Neural progenitor cell (in vitro differentiated cells): Measurements from ENCODE around the gene STC2. TPM values are rescaled to one million over a fixed set of nuclear protein-coding genes. Genes with fewer than 3 reads are reported as not detected.
A peak's percentile ranks its signal among the peaks of the same experiment; 100 is the strongest.

ENCODE experiments used
- DNase-seq: peaks from one replicate; pipeline ENCODE4 v3.0.0-alpha.2; 2016; ENCODE audit warnings: low spot score
- H2AFZ ChIP-seq: fragments of 200-600 bp; sonication (generic); replicated peaks from 2 replicates; pipeline ENCODE4 v1.6.1; 2016; ENCODE audit warnings: antibody characterized with exemption
- H3F3A ChIP-seq: fragments of 200-600 bp; sonication (generic); 2 replicates; pipeline ENCODE4 v1.6.1; 2016; ENCODE audit warnings: antibody characterized with exemption, low read depth
- H3K27ac ChIP-seq: fragments of 200-600 bp; sonication (generic); 2 replicates; pipeline ENCODE4 v1.5.1; 2016; ENCODE audit warnings: mild to moderate bottlenecking
- H3K27me3 ChIP-seq: fragments of 200-600 bp; sonication (generic); 2 replicates; pipeline ENCODE4 v1.6.1; 2016; ENCODE audit warnings: mild to moderate bottlenecking, moderate library complexity
- H3K36me3 ChIP-seq: fragments of 200-600 bp; sonication (generic); 2 replicates; pipeline ENCODE4 v1.5.1; 2016
- H3K4me1 ChIP-seq: fragments of 200-600 bp; sonication (generic); 2 replicates; pipeline ENCODE4 v1.6.1; 2016; ENCODE audit warnings: mixed run types
- H3K4me2 ChIP-seq: fragments of 200-600 bp; sonication (generic); 2 replicates; pipeline ENCODE4 v1.6.1; 2016
- H3K4me3 ChIP-seq: fragments of 200-600 bp; sonication (generic); 2 replicates; pipeline ENCODE4 v1.5.1; 2016
- H3K79me2 ChIP-seq: fragments of 200-600 bp; sonication (generic); 2 replicates; pipeline ENCODE4 v1.6.1; 2016; ENCODE audit warnings: low read depth
- H3K9ac ChIP-seq: fragments of 200-600 bp; sonication (generic); 2 replicates; pipeline ENCODE4 v1.6.1; 2016
- H3K9me3 ChIP-seq: fragments of 200-600 bp; sonication (generic); 2 replicates; pipeline ENCODE4 v1.5.1; 2016; ENCODE audit warnings: low read depth
- H4K20me1 ChIP-seq: fragments of 200-600 bp; sonication (generic); 2 replicates; pipeline ENCODE4 v1.6.1; 2016; ENCODE audit warnings: low read depth
- H3K27ac Mint-ChIP-seq: 3 replicates; pipeline ENCODE4 v1.8.0; 2021; ENCODE audit warnings: mixed read lengths
- H3K27me3 Mint-ChIP-seq: 2 replicates; pipeline ENCODE4 v1.8.0; 2022; ENCODE audit warnings: low read depth, mild to moderate bottlenecking, inconsistent platforms, moderate library complexity, mixed read lengths; ENCODE audit not compliant: insufficient read depth
- H3K36me3 Mint-ChIP-seq: 3 replicates; pipeline ENCODE4 v1.8.0; 2021; ENCODE audit warnings: mixed read lengths
- H3K4me1 Mint-ChIP-seq: 3 replicates; pipeline ENCODE4 v1.8.0; 2021; ENCODE audit warnings: mixed read lengths
- H3K4me3 Mint-ChIP-seq: 3 replicates; pipeline ENCODE4 v1.8.0; 2021; ENCODE audit warnings: mild to moderate bottlenecking, moderate library complexity, mixed read lengths
- H3K9me3 Mint-ChIP-seq: 3 replicates; pipeline ENCODE4 v1.8.0; 2020; ENCODE audit warnings: mixed read lengths
- EZH2 ChIP-seq: fragments of 200-600 bp; sonication (generic); IDR thresholded peaks from 2 replicates; pipeline ENCODE4 v1.6.1; 2017; ENCODE audit warnings: antibody characterized with exemption, mild to moderate bottlenecking, moderate library complexity
- EZH2phosphoT487 ChIP-seq: fragments of 200-600 bp; sonication (generic); IDR thresholded peaks from 2 replicates; pipeline ENCODE4 v1.6.1; 2017; ENCODE audit warnings: antibody characterized with exemption
- total RNA-seq: library from RNA; depleted of rRNA; stranded (reverse); fragments of >200 nt; gene quantifications from 2 replicates; pipeline ENCODE4 v1.2.3, GENCODE V29; 2015; ENCODE audit warnings: low replicate concordance
- TF ChIP-seq, protein P1 (sequence below): fragments of 200-600 bp; sonication (generic); IDR thresholded peaks from 2 replicates; pipeline ENCODE4 v1.5.1; 2017; ENCODE audit warnings: antibody characterized with exemption, mild to moderate bottlenecking

STC2 gene
- total RNA-seq, 1 donor from 2014 or later = 25.3 TPM

DNA sequence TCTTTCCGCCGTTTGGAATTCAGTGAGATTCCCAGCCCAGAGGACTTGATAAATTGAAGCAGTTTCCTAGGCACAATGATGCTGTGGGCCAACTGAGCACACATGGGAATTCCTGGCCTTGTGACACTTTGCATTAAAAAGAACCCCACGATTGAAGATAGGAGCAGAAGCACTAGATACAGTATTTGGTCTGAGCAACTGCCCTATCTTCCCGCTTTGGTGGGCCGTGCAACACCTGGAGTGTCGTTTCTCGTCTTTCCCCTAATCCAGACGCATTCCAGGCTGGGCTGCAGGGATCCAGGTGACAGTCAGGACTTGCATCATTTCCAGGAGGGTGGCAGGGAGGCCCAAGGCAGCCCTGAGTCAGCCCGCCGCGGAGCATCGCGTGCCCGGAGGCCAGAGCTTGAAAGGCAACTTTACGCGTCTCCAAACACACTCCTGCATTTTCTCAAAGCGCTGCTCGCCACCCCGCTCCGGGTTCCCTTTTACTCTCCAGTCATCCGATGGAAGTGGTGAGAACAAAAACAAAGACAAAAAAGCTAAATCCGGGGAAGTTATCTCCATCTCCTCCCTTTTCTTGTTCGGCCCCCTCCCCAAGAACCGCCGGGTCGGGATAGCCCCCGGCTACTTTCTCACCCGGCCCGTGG, 753 bp upstream of the STC2 start:
- Histone ChIP-seq H3K4me3 (peak overlapping the region; percentile 60), H3K9me3 (no peaks in the 10 kb centered on the region), H2AFZ (peak overlapping the region; percentile 59), H3K4me2 (peak overlapping the region; percentile 88), H3K9ac (no peak overlapping the region), H3F3A (peaks cover 24% of the 10 kb centered on the region), H3K36me3 (no peaks in the 10 kb centered on the region), H3K27me3 (peaks cover 21% of the 10 kb centered on the region), H3K4me1 (peaks cover 46% of the 10 kb centered on the region), H3K27ac (no peak overlapping the region), H3K79me2 (peaks cover 37% of the 10 kb centered on the region), H4K20me1 (peaks cover 37% of the 10 kb centered on the region)
- Mint-ChIP-seq H3K36me3 (peaks cover 5% of the 10 kb centered on the region), H3K27me3 (peaks cover 48% of the 10 kb centered on the region), H3K4me3 (peak overlapping the region; percentile 94), H3K27ac (no peak overlapping the region), H3K4me1 (peaks cover 41% of the 10 kb centered on the region), H3K9me3 (peaks cover 3% of the 10 kb centered on the region)
- TF ChIP-seq EZH2phosphoT487 = no peak
- peak; percentile 69 for DNase-seq

DNA sequence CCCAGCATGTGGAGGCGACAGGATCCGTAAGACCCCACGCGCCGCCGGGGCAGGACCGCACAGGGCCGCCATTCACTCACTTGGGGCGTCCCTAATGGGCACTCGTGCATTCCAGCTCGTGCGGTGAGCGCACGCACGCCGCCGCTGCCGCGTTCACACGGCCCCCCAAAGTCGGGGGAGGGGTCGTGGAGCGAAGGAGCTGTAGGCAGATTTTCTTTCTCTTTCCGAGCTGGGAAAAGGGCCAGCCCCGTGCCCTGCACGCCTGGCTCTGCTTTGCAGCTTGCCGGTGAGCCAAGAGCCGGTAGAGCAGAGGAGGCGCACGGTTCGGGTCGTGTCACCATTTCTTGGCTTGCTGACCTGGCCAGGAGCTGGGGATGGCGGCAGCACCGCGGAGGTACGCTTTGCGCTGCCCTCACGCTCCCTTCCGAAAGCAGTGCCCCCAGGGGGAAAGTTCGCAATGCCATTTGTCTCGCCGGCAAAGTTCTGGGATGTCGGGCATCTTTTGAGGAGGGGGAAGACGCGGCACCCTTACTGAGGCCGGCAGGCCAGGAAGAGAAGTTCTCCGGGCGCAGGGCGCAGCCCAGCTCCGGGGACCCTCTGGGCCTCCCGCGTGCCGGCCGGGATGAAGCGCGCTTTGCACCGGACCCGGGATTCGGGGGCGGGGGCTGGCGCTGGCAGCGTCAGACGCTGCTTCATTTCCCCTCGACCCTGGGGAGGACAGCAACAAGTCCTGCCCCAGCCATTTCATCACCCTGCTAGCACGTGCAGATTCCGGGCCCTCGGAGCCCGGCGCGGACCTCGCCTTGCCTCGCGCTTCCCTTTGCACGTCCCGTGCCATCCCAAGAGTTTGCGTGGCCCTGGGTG, 898 bp downstream of the STC2 start:
- H3K9me3 Mint-ChIP-seq = peaks cover 3% of the 10 kb centered on the region
- peak overlapping the region; percentile 60 for H3K4me3 ChIP-seq
- H3K9ac ChIP-seq = no peak overlapping the region
- H3K4me2 ChIP-seq = peak overlapping the region; percentile 88
- peaks cover 47% of the 10 kb centered on the region for H4K20me1 ChIP-seq
- no peak overlapping the region for H3K27ac ChIP-seq
- no peaks in the 10 kb centered on the region for H3K36me3 ChIP-seq
- peaks cover 48% of the 10 kb centered on the region for H3K27me3 Mint-ChIP-seq
- H2AFZ ChIP-seq = no peak overlapping the region
- no peaks in the 10 kb centered on the region for H3K9me3 ChIP-seq
- H3F3A ChIP-seq = peaks cover 24% of the 10 kb centered on the region
- peak; percentile 76 for DNase-seq
- peaks cover 21% of the 10 kb centered on the region for H3K27me3 ChIP-seq
- peaks cover 42% of the 10 kb centered on the region for H3K4me1 ChIP-seq
- H3K79me2 ChIP-seq = peaks cover 37% of the 10 kb centered on the region
- no peak overlapping the region for H3K27ac Mint-ChIP-seq
- H3K36me3 Mint-ChIP-seq = peaks cover 5% of the 10 kb centered on the region
- peak overlapping the region; percentile 94 for H3K4me3 Mint-ChIP-seq
- peak; percentile 8 for TF ChIP-seq EZH2
- no peak for TF ChIP-seq EZH2phosphoT487
- TF ChIP-seq, protein P1, sequence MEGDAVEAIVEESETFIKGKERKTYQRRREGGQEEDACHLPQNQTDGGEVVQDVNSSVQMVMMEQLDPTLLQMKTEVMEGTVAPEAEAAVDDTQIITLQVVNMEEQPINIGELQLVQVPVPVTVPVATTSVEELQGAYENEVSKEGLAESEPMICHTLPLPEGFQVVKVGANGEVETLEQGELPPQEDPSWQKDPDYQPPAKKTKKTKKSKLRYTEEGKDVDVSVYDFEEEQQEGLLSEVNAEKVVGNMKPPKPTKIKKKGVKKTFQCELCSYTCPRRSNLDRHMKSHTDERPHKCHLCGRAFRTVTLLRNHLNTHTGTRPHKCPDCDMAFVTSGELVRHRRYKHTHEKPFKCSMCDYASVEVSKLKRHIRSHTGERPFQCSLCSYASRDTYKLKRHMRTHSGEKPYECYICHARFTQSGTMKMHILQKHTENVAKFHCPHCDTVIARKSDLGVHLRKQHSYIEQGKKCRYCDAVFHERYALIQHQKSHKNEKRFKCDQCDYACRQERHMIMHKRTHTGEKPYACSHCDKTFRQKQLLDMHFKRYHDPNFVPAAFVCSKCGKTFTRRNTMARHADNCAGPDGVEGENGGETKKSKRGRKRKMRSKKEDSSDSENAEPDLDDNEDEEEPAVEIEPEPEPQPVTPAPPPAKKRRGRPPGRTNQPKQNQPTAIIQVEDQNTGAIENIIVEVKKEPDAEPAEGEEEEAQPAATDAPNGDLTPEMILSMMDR = peak; percentile 7
- H3K4me1 Mint-ChIP-seq = peaks cover 49% of the 10 kb centered on the region

DNA sequence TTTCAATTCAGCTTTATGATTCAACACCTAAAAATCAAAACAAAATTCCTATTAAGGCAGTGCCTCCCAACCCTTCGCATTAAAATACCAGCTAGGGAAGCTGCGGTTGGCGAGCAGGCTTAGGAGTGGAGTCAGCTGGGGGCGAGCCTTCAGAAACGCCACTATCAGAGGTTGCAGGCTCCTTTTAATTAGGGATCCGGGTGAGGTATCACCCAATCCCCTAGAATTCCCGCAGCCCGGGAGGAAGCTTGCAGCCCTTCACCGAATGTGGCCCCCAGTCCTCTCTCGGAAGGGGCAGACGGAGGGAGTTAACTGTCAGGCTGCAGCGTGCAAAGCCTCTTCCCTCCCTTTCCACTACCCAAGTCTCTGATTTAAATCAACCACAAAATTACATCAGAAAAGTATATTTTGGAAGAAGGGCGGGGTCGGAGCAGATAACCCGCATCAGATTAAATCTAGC, 1.7 kb downstream of the STC2 start:
- H3K4me3 Mint-ChIP-seq = peak overlapping the region; percentile 94
- Histone ChIP-seq H3K27ac (no peak overlapping the region), H3K4me1 (peaks cover 42% of the 10 kb centered on the region), H3K9me3 (no peaks in the 10 kb centered on the region), H4K20me1 (peaks cover 47% of the 10 kb centered on the region), H3K36me3 (no peaks in the 10 kb centered on the region), H3K4me3 (peak overlapping the region; percentile 60), H3K79me2 (peaks cover 37% of the 10 kb centered on the region), H3K9ac (no peak overlapping the region), H2AFZ (no peak overlapping the region), H3F3A (peaks cover 24% of the 10 kb centered on the region), H3K27me3 (peaks cover 21% of the 10 kb centered on the region), H3K4me2 (peak overlapping the region; percentile 88)
- peak; percentile 47 for DNase-seq
- peaks cover 3% of the 10 kb centered on the region for H3K9me3 Mint-ChIP-seq
- peaks cover 7% of the 10 kb centered on the region for H3K36me3 Mint-ChIP-seq
- peaks cover 48% of the 10 kb centered on the region for H3K27me3 Mint-ChIP-seq
- TF ChIP-seq EZH2phosphoT487 (no peak), EZH2 (no peak)
- TF ChIP-seq, protein P1 = no peak
- H3K27ac Mint-ChIP-seq = no peak overlapping the region
- H3K4me1 Mint-ChIP-seq = peaks cover 44% of the 10 kb centered on the region
